CD14-positive monocyte (primary cell): ENCODE results near the gene ZFX. TPM values are rescaled to one million over a fixed set of nuclear protein-coding genes. Genes with fewer than 3 reads are reported as not detected.
A peak's percentile ranks its signal among the peaks of the same experiment; 100 is the strongest.

ENCODE experiments used
- DNase-seq, 3 donors: peaks; one replicate each; pipeline ENCODE4 v3.0.0-alpha.2; 2011 to 2022
- H2AFZ ChIP-seq: 2 replicates; pipeline ENCODE4 v1.6.0; 2012; ENCODE audit warnings: mild to moderate bottlenecking, low read depth, low read length, inconsistent platforms; ENCODE audit not compliant: insufficient read depth, poor library complexity, severe bottlenecking
- H3K27ac ChIP-seq, 2 donors: 1 replicate in 1 of 2; 2 replicates in 1 of 2; pipeline ENCODE4 v1.5.1; 2012 to 2013; ENCODE audit warnings: low read length in 2 of 2, control low read depth in 1 of 2, inconsistent platforms in 1 of 2, low read depth in 1 of 2, mild to moderate bottlenecking in 1 of 2
- H3K27me3 ChIP-seq, 2 donors: one replicate each; pipeline versions ENCODE4 v1.6.0 to v1.6.1; 2011 to 2013; ENCODE audit warnings: low read length in 2 of 2; ENCODE audit not compliant: control insufficient read depth in 2 of 2, insufficient read depth in 2 of 2
- H3K36me3 ChIP-seq, 2 donors: replicated peaks in 1 of 2; 1 replicate in 1 of 2; 2 replicates in 1 of 2; pipeline versions ENCODE4 v1.5.1 to v1.6.1; 2012 to 2013; ENCODE audit warnings: low read length in 2 of 2, control low read depth in 1 of 2, inconsistent platforms in 1 of 2, mild to moderate bottlenecking in 1 of 2; ENCODE audit not compliant: insufficient read depth in 2 of 2, control insufficient read depth in 1 of 2
- H3K4me1 ChIP-seq, 2 donors: 1 replicate in 1 of 2; 2 replicates in 1 of 2; pipeline versions ENCODE4 v1.5.1 to v1.6.1; 2012 to 2013; ENCODE audit warnings: low read length in 2 of 2, control low read depth in 1 of 2, inconsistent platforms in 1 of 2, mild to moderate bottlenecking in 1 of 2, moderate library complexity in 1 of 2; ENCODE audit not compliant: insufficient read depth in 2 of 2, control insufficient read depth in 1 of 2
- H3K4me2 ChIP-seq: replicated peaks from 2 replicates; pipeline ENCODE3; 2012; ENCODE audit warnings: low read length, moderate library complexity, mild to moderate bottlenecking; ENCODE audit not compliant: poor library complexity, severe bottlenecking; ENCODE audit errors: extremely low read depth
- H3K4me3 ChIP-seq, 3 experiments: fragments of 200-600 bp in 1 of 3; sonication (generic) in 1 of 3; replicated peaks in 1 of 3; 1 replicate in 2 of 3; 2 replicates in 1 of 3; pipeline ENCODE4 v1.5.1; 2011 to 2013; ENCODE audit warnings: low read length in 3 of 3, mild to moderate bottlenecking in 3 of 3, control low read depth in 2 of 3, low read depth in 2 of 3, inconsistent platforms in 1 of 3, moderate library complexity in 1 of 3
- H3K79me2 ChIP-seq: 2 replicates; pipeline ENCODE4 v1.6.0; 2012; ENCODE audit warnings: mild to moderate bottlenecking, control low read depth, inconsistent platforms, low read length, moderate library complexity; ENCODE audit not compliant: insufficient read depth
- H3K9ac ChIP-seq: 2 replicates; pipeline ENCODE4 v1.6.0; 2017; ENCODE audit warnings: low read length, mild to moderate bottlenecking; ENCODE audit not compliant: insufficient read depth, poor library complexity, severe bottlenecking
- H3K9me3 ChIP-seq, 2 donors: replicated peaks in 1 of 2; 1 replicate in 1 of 2; 2 replicates in 1 of 2; pipeline versions ENCODE4 v1.5.1 to v1.6.1; 2012 to 2013; ENCODE audit warnings: low read length in 2 of 2, control low read depth in 1 of 2; ENCODE audit not compliant: control insufficient read depth in 1 of 2, insufficient read depth in 1 of 2
- H4K20me1 ChIP-seq: 2 replicates; pipeline ENCODE4 v1.6.0; 2012; ENCODE audit warnings: mild to moderate bottlenecking, low read length, control low read depth, moderate library complexity; ENCODE audit not compliant: insufficient read depth
- H3K27ac Mint-ChIP-seq, 7 donors: one replicate each; pipeline ENCODE4 v1.8.0; 2020; ENCODE audit warnings: mild to moderate bottlenecking in 7 of 7, mixed read lengths in 7 of 7, moderate library complexity in 6 of 7, inconsistent platforms in 2 of 7
- H3K27me3 Mint-ChIP-seq, 3 donors: one replicate each; pipeline ENCODE4 v1.8.0; 2021 to 2022; ENCODE audit warnings: low read depth in 3 of 3, mild to moderate bottlenecking in 3 of 3, mixed read lengths in 3 of 3, moderate library complexity in 3 of 3, inconsistent platforms in 1 of 3
- H3K36me3 Mint-ChIP-seq, 2 donors: one replicate each; pipeline ENCODE4 v1.8.0; 2020; ENCODE audit warnings: mixed read lengths in 2 of 2, inconsistent platforms in 1 of 2, mild to moderate bottlenecking in 1 of 2
- H3K4me1 Mint-ChIP-seq: one replicate; pipeline ENCODE4 v1.8.0; 2020; ENCODE audit warnings: mild to moderate bottlenecking, mixed read lengths
- H3K4me3 Mint-ChIP-seq, 2 donors: one replicate each; pipeline ENCODE4 v1.8.0; 2020; ENCODE audit warnings: mild to moderate bottlenecking in 2 of 2, mixed read lengths in 2 of 2, moderate library complexity in 1 of 2
- H3K9me3 Mint-ChIP-seq, 7 donors: one replicate each; pipeline ENCODE4 v1.8.0; 2020 to 2022; ENCODE audit warnings: mixed read lengths in 7 of 7, mild to moderate bottlenecking in 6 of 7, moderate library complexity in 6 of 7, inconsistent platforms in 2 of 7
- CTCF ChIP-seq: fragments of 200-600 bp; IDR thresholded peaks from one replicate; pipeline ENCODE4 v1.8.0; 2022; ENCODE audit warnings: antibody characterized with exemption, mild to moderate bottlenecking
- WGBS: methylation state at CpG from one replicate; pipeline ENCODE4 v1.1.5; 2013; ENCODE audit warnings: missing lambda C conversion rate; ENCODE audit not compliant: insufficient coverage; 5-methylcytosine and 5-hydroxymethylcytosine counted together
- intact Hi-C, 2 donors: fragments of 100-400 bp; cut with micrococcal nuclease; formaldehyde crosslinking; loops; one replicate each; pipeline versions ENCODE4 v1.15.0 to v1.15.1; 2023
- polyA plus RNA-seq, 3 donors: library from polyadenylated mRNA; depleted of rRNA in 1 of 3; unstranded in 2 of 3; stranded (reverse) in 1 of 3; fragments of 300-500 nt in 2 of 3; fragments of >200 nt in 1 of 3; fragmentation: Illumina TruSeq in 2 of 3; gene quantifications; 1 replicate in 2 of 3; 2 replicates in 1 of 3; pipeline ENCODE4 v1.2.3, GENCODE V29; 2012 to 2021

Gene ZFX
- polyA plus RNA-seq, 3 donors = 22.3 to 31.1 (median 30.2) TPM

- H3K27ac Mint-ChIP-seq = no peak overlapping the region
- DNase-seq = no peak
- Histone ChIP-seq H3K9me3 (no peaks in the 10 kb centered on the region), H3K4me1 (peaks cover 0 to 5% of the 10 kb centered on the region in 2 donors), H3K27me3 (no peaks in the 10 kb centered on the region), H3K9ac (no peak overlapping the region), H4K20me1 (peaks cover 100% of the 10 kb centered on the region), H3K4me2 (no peak overlapping the region), H2AFZ (no peak overlapping the region), H3K27ac (peak overlapping the region in 1 of 2 donors; percentile 21), H3K4me3 (no peak overlapping the region), H3K36me3 (peaks cover 7 to 59% of the 10 kb centered on the region in 2 donors), H3K79me2 (peaks cover 99% of the 10 kb centered on the region)
- no peaks in the 10 kb centered on the region for H3K27me3 Mint-ChIP-seq
- peaks cover 10% of the 10 kb centered on the region for H3K4me1 Mint-ChIP-seq
- H3K4me3 Mint-ChIP-seq = no peak overlapping the region
- WGBS = no CpG with 5 or more reads among the region's 2 CpGs
- no peaks in the 10 kb centered on the region for H3K9me3 Mint-ChIP-seq
- TF ChIP-seq CTCF = no peak
- intact Hi-C loops = no loop called here
- H3K36me3 Mint-ChIP-seq = peaks cover 10 to 51% of the 10 kb centered on the region in 2 donors
Observed at GRCh38 chrX:24189490-24189889, 40.0 kb downstream of the ZFX start.

GRCh38 chrX:24190500-24191156 lies 41.1 kb downstream of the ZFX start:
- WGBS = no CpG with 5 or more reads among the region's 2 CpGs
- H4K20me1 ChIP-seq = peaks cover 100% of the 10 kb centered on the region
- no peaks in the 10 kb centered on the region for H3K9me3 ChIP-seq

More at GRCh38 chrX:24190500-24191156, 41.1 kb downstream of the ZFX start:
- peaks cover 7 to 64% of the 10 kb centered on the region in 2 donors for H3K36me3 ChIP-seq
- Mint-ChIP-seq H3K4me3 (no peak overlapping the region), H3K36me3 (peaks cover 11 to 52% of the 10 kb centered on the region in 2 donors), H3K4me1 (peaks cover 10% of the 10 kb centered on the region), H3K27me3 (peaks cover 0 to 2% (median 0%) of the 10 kb centered on the region in 3 donors), H3K27ac (peak overlapping the region in 4 of 7 donors; percentile 3 to 76 (median 56)), H3K9me3 (no peaks in the 10 kb centered on the region)
- DNase-seq = no peak
- intact Hi-C loops = no loop called here
- H3K79me2 ChIP-seq = peaks cover 100% of the 10 kb centered on the region
- TF ChIP-seq CTCF = no peak
- no peaks in the 10 kb centered on the region for H3K27me3 ChIP-seq
- no peak overlapping the region for H3K4me2 ChIP-seq
- no peak overlapping the region for H2AFZ ChIP-seq
- H3K9ac ChIP-seq = no peak overlapping the region
- peaks cover 0 to 5% of the 10 kb centered on the region in 2 donors for H3K4me1 ChIP-seq
- H3K4me3 ChIP-seq = no peak overlapping the region
- peak overlapping the region in 1 of 2 donors; percentile 56 for H3K27ac ChIP-seq
